ENCODE data around the gene CHCHD1. TPM values are rescaled to one million over a fixed set of nuclear protein-coding genes. Genes with fewer than 3 reads are reported as not detected.
A peak's percentile ranks its signal among the peaks of the same experiment; 100 is the strongest.

CHCHD1 gene
- total RNA-seq, 1 donor from 2014 or later: 41.8 TPM

- DNase-seq (ENCODE audit: low read depth): no peak
- TF ChIP-seq CTCF (IDR thresholded peaks at IDR 0.05; ENCODE audit: insufficient read depth, low read length, poor library complexity, severe bottlenecking): no peak
- Histone ChIP-seq H3K36me3 (ENCODE audit: control insufficient read depth, insufficient read depth, low read length) (no peaks in the 10 kb centered on the region), H3K4me3 (ENCODE audit: low read depth, low read length) (no peak overlapping the region), H3K27me3 (ENCODE audit: control insufficient read depth, insufficient read depth, low read length) (no peaks in the 10 kb centered on the region)
Observed at GRCh38 chr10:73808021-73808815, 26.4 kb downstream of the CHCHD1 start.

DNA sequence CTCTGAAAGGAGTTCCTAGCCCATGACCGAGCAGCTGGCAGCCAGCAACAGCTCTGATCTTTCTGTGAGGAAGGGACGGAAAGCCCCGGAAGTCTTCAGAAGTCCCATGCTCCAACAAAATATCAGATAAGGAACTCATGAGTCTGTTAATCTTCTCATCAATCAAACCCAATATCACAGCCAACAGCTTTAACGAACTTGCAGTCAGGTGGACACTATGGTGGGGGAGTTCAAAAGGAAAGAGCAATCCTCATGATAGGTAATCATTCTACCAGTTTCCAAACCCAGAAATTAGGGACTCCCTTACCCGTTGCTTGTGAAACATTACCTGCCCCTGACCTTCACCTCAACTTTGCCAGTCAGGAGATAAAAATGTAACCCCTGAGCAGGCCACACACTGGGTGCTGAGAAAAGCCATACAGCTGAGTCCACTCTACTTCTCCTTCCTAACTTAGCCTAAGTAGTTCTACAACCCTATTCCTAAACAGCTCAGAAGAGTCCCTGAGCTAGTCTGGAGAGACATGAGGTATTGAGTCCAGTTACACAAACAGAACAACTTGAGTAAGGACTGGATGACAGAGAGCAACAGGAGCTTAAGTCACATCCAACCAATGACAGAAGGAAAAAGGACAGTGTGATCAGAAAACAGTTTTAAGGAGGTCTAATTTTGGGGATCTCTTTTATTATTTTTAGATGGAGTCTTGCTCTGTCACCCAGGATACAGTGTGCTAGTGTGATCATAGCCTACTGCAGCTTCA lies 27.4 kb downstream of the CHCHD1 start:
- TF ChIP-seq CTCF (IDR thresholded peaks at IDR 0.05; ENCODE audit: insufficient read depth, low read length, poor library complexity, severe bottlenecking): no peak
- H3K36me3 ChIP-seq (ENCODE audit: control insufficient read depth, insufficient read depth, low read length): no peaks in the 10 kb centered on the region

GRCh38 chr10:73810358-73810734 lies 28.5 kb downstream of the CHCHD1 start:
- Histone ChIP-seq H3K27me3 (ENCODE audit: control insufficient read depth, insufficient read depth, low read length) (no peaks in the 10 kb centered on the region), H3K36me3 (ENCODE audit: control insufficient read depth, insufficient read depth, low read length) (no peaks in the 10 kb centered on the region), H3K4me3 (ENCODE audit: low read depth, low read length) (peak overlapping the region; percentile 83)
- no peak for TF ChIP-seq CTCF (IDR thresholded peaks at IDR 0.05; ENCODE audit: insufficient read depth, low read length, poor library complexity, severe bottlenecking)
- DNase-seq (ENCODE audit: low read depth): no peak

More for the DNA sequence above, 27.4 kb downstream of the CHCHD1 start:
- Histone ChIP-seq H3K4me3 (ENCODE audit: low read depth, low read length) (no peak overlapping the region), H3K27me3 (ENCODE audit: control insufficient read depth, insufficient read depth, low read length) (no peaks in the 10 kb centered on the region)
- DNase-seq (ENCODE audit: low read depth): no peak

DNA sequence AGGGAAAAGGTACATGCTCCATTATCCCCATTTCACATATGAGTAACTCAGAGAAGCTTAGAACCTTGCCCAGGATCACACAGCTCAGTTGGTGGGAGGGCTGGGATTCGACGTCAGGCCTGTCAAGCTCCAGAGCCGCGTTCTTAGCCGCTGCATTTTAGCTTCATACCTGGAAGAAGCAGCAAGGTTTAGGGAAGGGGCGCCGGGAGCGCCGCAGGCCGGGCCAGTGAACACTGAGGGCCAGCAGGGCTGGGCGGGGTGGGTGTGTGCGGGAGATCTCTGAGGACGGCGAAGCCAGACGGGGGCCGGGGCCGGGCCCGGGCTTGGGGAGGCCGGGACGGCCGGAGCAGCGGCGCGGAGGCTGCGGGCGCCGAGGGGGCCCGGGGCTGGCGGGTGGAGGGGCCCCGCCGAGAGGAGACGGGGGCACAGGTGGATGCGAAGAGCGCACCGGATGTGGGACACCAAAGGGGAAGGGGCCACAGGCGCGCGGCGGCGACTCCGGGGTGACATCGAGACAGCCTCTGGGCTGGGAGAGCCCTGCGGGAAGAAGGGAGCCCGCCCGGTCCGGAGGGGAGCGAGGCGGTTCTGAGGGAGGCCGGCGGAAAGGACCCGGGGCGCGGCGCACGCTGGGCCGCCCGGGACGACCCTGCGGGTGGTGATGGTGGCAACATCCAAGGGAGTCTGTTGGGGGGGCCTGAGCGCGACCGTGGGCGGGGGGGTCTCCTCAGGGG lies 29.1 kb downstream of the CHCHD1 start:
- DNase-seq (ENCODE audit: low read depth): no peak
- H3K27me3 ChIP-seq (ENCODE audit: control insufficient read depth, insufficient read depth, low read length): no peaks in the 10 kb centered on the region
- peak overlapping the region; percentile 83 for H3K4me3 ChIP-seq (ENCODE audit: low read depth, low read length)
- no peaks in the 10 kb centered on the region for H3K36me3 ChIP-seq (ENCODE audit: control insufficient read depth, insufficient read depth, low read length)
- no peak for TF ChIP-seq CTCF (IDR thresholded peaks at IDR 0.05; ENCODE audit: insufficient read depth, low read length, poor library complexity, severe bottlenecking)

GRCh38 chr10:73812657-73813056 lies 30.8 kb downstream of the CHCHD1 start:
- H3K36me3 ChIP-seq (ENCODE audit: control insufficient read depth, insufficient read depth, low read length): no peaks in the 10 kb centered on the region
- H3K4me3 ChIP-seq (ENCODE audit: low read depth, low read length): no peak overlapping the region
- no peak for TF ChIP-seq CTCF (IDR thresholded peaks at IDR 0.05; ENCODE audit: insufficient read depth, low read length, poor library complexity, severe bottlenecking)
- no peaks in the 10 kb centered on the region for H3K27me3 ChIP-seq (ENCODE audit: control insufficient read depth, insufficient read depth, low read length)
- DNase-seq (ENCODE audit: low read depth): no peak

All from kidney epithelial cell (primary cell).